C1 segment of cervical spinal cord (tissue), 14 donors: ENCODE measurements around the gene PHYHD1.
"Not testable (repeated sequence)": the region's sequence is repeated elsewhere in the genome, so short reads cannot be mapped to it uniquely, and the experiment has no call there.

Experiments used
- DNase-seq, 14 donors: peaks; one replicate each; lab custom pipeline; 2025; lab: John Stamatoyannopoulos, UW

The PHYHD1 gene

DNA sequence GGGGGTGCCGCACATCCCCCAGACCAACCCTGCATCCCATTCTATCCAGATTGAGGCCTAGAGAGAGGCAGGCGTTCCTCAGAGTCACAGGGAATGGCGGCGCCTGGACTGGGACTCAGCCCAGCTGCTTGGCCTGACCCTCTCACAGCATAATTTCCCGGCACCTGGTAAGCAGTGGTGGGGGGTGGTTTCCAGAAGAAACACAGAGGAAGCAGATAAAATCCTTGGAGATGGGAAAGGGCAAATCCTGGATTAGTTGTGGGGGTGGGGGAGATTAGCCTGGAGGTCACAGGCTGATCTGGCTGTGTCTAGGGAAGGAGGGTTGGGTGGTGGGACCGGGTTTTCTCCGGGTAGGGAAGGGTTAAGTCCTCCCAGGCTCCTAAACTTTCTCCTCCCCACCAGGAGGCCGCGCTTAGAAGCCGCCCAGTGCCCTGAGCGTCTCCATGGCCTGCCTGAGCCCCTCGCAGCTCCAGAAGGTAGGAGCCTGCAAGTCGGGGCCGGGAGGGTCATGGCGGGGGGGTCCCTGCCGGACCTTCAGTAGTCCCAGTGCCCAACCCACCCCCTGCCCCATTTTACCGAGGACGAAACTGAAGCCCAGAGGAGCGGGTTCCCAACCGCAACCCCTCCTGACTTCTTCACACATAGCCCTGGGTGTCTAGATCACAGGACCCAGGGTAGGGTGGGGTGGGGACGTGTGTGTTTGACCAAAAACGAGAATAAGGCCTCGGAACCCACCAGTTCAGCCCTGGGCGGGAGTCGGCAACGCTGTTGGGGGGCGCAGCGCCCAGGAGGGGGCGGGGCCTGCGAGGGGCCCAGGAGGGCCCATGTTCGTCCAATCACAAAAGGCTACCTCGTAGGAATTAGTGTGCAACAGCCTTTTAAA is 1.3 kb downstream of the PHYHD1 start:
- peak in 6 of 14 donors; percentile 17 to 71 (median 30) for DNase-seq

DNA sequence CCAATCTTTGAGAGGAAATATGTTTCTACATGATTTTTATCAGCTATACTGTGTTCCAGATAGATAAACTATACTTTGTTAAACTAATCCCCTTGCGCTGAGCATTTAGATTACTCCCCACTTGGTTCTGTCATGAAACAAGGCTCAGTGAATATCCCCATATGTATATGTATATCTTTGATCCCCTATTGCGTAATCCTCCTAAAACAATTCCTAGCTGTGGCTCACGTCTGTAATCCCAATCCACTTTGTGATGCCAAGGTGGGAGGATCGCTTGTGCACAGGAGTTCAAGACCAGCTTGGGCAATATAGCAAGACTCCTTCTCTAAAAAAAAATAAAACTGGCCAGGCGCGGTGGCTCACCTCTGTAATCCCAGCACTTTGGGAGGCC is 2.7 kb downstream of the PHYHD1 start:
- no peak for DNase-seq

- peak in 5 of 14 donors; percentile 19 to 29 (median 27) for DNase-seq
Observed at GRCh38 chr9:128927731-128928411, 7.1 kb downstream of the PHYHD1 start.

DNA sequence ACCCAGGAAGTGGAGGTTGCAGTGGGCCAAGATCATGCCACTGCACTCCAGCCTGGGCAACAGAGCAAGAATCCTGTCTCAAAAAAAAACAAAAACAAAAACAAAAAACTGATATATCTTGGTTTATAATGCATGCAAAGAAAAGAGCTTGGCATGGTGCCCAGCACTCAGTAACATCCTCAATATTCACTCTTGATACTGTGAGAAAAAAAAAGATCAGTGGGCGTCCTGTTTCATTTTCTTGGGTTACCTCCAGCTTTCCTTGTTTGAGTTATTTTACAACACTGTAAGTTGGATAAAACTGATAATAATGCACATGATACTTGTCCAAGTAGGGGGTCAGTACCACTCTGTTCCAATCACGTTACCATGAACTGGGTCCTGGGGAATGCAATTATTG is 7.8 kb downstream of the PHYHD1 start:
- no peak for DNase-seq

DNA sequence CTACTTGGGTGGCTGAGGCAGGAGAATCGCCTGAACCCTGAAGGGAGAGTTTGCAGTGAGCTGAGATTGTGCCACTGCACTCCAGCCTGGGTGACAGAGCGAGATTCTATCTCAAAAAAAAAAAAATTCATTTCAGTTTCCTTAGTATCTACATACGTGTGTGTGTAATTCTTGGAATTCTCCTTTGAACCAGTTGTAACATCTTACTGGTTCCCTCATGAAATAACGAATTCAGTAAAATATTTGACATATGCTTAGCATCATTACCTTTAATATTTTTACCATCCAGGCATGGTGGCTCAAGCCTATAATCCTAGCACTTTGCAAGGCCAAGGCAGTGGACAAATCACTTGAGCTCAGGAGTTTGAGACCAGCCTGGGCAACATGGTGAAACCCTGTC is 8.8 kb downstream of the PHYHD1 start:
- DNase-seq = no peak

GRCh38 chr9:128933731-128934130 is 12.9 kb downstream of the PHYHD1 start:
- no peak for DNase-seq

DNA sequence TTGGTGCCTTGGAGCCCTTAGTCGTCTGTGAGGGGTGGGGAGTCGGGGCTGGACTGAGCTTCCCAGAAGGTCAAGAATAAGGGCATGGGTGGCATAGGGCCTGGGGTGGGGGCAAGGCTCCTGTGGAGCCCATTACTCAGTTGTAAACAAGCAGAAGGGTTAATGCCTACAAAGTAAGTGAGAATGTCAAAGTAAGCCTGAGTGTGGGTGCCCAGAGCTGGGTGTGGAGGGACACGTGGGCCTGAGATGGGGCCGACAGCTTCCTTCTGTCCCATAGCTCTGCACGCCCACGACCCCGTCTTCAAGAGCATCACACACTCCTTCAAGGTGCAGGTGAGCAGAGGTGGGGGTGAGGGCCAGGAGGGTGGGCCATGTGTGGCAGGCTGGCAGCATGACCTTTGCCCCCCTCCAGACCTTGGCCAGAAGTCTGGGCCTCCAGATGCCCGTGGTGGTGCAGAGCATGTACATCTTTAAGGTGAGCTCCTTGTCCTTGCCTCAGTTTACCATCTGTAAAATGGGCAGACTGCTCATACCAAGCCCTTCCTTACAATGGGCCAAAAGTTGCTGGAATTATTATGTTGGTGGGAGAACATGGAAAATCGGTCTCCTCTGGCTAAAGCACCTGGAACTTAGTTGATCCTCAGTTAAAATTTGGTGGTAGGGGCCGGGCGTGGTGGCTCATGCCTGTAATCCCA is 15.5 kb downstream of the PHYHD1 start:
- no peak for DNase-seq

- DNase-seq = no peak
Observed at GRCh38 chr9:128937310-128938165, 16.8 kb downstream of the PHYHD1 start.

GRCh38 chr9:128940271-128940921 is 19.6 kb downstream of the PHYHD1 start:
- peak in 1 of 14 donors; percentile 19 for DNase-seq

- no peak for DNase-seq
Observed at GRCh38 chr9:128940946-128941755, 20.4 kb downstream of the PHYHD1 start.

- no peak for DNase-seq
Observed at GRCh38 chr9:128943832-128944620, 23.2 kb downstream of the PHYHD1 start.

GRCh38 chr9:128944966-128945365 is 24.2 kb downstream of the PHYHD1 start:
- DNase-seq = not testable (repeated sequence)

DNA sequence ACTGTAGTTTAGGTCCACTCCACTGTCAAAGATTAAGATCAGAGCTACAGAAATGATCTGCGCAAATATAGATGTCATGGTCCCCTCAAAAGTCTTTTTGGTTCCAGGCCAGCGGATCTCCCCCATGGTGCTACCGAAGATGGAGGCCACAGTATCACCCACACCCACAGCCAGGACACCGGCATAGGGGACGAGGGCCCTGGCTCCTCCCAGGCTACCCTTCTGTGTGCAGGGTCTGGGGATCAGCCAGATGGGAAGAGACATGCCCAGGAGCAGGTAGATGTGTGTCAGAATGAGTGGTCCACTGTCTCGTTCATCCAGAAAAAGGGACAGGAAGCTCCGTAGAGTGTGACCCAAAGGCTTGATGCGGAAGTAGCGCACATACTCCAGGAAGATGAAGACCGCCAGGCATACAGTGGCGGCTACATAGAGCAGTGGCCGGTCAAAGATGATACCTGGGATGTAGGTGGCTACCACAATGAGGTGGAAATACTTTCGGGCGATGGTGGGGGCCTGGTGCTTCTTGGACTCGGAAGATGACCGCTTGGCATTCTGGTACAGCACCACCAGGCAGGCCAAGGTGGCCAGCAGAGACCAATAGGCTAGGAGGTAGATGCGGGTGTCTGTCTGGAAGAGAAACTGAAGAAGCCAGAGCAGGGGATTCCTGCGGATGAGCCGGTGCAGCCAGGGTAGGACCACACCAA is 25.2 kb downstream of the PHYHD1 start:
- DNase-seq = no peak

- peak in 5 of 14 donors; percentile 24 to 73 (median 62) for DNase-seq
Observed at GRCh38 chr9:128946571-128947276, 25.9 kb downstream of the PHYHD1 start.

- DNase-seq = peak in 1 of 14 donors; percentile 41
Observed at GRCh38 chr9:128947277-128947526, 26.4 kb downstream of the PHYHD1 start.

DNA sequence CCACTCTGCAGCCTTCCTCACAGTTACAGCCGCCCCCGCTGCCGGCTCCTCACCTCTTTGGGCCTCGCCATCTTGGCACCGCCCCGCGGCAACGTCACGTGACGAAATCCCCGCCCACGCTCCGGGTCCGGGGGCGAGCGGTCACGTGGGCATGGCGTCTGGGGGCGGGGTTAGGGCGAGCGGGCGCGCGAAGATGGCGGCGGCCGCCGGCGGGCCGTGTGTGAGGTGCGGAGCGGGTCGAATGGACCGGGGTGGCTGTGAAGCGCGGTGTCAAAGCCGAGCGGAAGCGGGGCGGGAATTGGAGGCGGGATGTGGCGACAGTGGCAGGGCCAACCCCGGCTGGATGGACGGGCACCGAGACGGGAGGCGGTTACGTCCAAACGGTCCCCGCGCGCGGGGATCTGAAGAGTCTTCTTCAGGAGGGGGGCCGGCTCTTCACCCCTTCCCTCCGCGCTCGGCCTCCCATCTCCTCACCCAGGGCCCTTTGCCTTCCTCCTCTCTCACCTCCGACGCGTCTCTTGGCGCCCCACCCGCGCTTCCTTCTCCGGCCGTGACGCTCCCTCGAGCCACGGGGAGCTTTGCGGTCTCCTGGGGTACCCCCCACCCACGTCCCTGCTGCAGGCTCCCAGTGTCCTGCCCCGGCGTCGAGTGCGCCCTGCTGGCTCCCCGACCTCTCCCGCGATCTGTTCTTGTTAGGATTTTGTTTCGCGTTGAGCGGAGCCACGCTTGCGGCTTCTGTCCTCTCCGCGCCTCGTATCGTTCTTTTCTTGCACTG is 26.9 kb downstream of the PHYHD1 start, which contains the start of the genes DOLK and NUP188:
DOLK (minus strand) TSS at position 77 of the 775 bp plus-strand sequence. CDS start 300 bp downstream, outside the sequence.
NUP188 (plus strand) TSS at position 173 of the 775 bp plus-strand sequence; CDS start at position 194, 21 bp downstream.
- DNase-seq = peak; percentile 69 to 97 (median 90)

- not testable (repeated sequence) for DNase-seq
Observed at GRCh38 chr9:128961403-128961802, 40.6 kb downstream of the PHYHD1 start.
